GM06990 (cell line): Measurements from ENCODE around the gene ATG13.

ENCODE experiments used
- DNase-seq: peaks from one replicate; pipeline ENCODE4 v3.0.0-alpha.2; 2011; ENCODE audit not compliant: insufficient read length; ENCODE audit errors: extremely low read depth
- H3K27me3 ChIP-seq: replicated peaks from 2 replicates; pipeline ENCODE4 v1.6.0; 2011; ENCODE audit warnings: low read length; ENCODE audit not compliant: control insufficient read depth, insufficient read depth
- H3K36me3 ChIP-seq: 2 replicates; pipeline ENCODE4 v1.5.1; 2011; ENCODE audit warnings: low read length; ENCODE audit not compliant: control insufficient read depth, insufficient read depth
- H3K4me3 ChIP-seq: replicated peaks from 2 replicates; pipeline ENCODE4 v1.5.1; 2011; ENCODE audit warnings: low read depth, mild to moderate bottlenecking, control low read depth, low read length
- TF ChIP-seq, protein P1 (sequence below): IDR thresholded peaks from 2 replicates; pipeline ENCODE4 v1.5.1; 2011; ENCODE audit warnings: low read length, control low read depth, mild to moderate bottlenecking, inconsistent platforms; ENCODE audit not compliant: insufficient read depth, poor library complexity, severe bottlenecking

The ATG13 gene

DNA sequence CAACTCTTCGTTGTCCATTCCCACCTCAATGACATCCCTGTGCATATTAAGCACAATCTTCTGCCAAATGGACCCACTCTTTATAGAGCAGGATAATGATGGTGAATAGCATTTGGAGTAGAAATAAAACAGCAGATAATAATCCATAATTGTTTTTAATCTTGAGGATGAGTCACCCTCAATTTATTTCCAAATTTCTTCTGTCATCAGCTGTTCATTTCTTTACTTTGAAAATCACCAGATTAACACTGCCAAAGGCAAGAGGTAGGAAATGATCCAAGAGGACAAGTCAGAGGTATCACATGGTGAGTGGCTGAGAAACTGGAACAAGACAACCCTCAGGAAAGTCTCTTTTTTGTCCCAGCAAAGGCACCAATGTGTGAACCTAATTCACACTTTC, 16.2 kb upstream of the ATG13 start:
- H3K36me3 ChIP-seq, result peaks cover 2% of the 10 kb centered on the region; the same call in 1 of the 2 replicates
- no peaks in the 10 kb centered on the region for H3K27me3 ChIP-seq
- TF ChIP-seq, protein P1, sequence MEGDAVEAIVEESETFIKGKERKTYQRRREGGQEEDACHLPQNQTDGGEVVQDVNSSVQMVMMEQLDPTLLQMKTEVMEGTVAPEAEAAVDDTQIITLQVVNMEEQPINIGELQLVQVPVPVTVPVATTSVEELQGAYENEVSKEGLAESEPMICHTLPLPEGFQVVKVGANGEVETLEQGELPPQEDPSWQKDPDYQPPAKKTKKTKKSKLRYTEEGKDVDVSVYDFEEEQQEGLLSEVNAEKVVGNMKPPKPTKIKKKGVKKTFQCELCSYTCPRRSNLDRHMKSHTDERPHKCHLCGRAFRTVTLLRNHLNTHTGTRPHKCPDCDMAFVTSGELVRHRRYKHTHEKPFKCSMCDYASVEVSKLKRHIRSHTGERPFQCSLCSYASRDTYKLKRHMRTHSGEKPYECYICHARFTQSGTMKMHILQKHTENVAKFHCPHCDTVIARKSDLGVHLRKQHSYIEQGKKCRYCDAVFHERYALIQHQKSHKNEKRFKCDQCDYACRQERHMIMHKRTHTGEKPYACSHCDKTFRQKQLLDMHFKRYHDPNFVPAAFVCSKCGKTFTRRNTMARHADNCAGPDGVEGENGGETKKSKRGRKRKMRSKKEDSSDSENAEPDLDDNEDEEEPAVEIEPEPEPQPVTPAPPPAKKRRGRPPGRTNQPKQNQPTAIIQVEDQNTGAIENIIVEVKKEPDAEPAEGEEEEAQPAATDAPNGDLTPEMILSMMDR, result no peak
- no peak for DNase-seq
- no peak overlapping the region for H3K4me3 ChIP-seq

DNA sequence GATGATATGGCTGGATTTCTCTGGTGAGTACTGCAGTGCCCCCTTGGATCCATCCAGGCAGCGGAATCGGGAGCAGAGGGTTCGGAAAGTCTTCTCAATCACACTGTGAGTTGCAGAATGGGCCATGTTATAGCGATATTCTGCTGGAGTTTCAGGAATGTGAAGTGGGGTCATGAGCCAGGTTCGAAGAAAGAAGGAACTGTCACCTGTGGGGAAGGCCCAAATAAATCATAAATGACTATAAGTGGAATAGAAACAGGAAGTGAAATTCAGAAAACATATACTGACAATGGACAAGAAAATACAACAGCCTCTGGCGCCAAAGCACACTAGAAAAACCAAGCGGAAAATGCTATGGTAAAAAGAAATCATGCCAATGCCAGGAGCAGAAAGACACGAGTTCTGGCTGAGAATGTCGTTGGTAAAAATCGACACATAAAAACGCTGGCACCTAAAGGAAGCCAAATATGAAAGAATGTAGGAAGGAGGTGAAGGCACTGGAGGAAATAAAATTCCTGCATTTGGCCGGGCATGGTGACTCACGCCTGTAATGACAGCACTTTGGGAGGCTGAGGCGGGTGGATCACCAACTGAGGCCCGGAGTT, 13.5 kb upstream of the ATG13 start:
- no peak overlapping the region for H3K4me3 ChIP-seq
- DNase-seq, result no peak
- TF ChIP-seq, protein P1, result no peak
- H3K36me3 ChIP-seq, result peaks cover 2% of the 10 kb centered on the region; the same call in 1 of the 2 replicates
- no peaks in the 10 kb centered on the region for H3K27me3 ChIP-seq

DNA sequence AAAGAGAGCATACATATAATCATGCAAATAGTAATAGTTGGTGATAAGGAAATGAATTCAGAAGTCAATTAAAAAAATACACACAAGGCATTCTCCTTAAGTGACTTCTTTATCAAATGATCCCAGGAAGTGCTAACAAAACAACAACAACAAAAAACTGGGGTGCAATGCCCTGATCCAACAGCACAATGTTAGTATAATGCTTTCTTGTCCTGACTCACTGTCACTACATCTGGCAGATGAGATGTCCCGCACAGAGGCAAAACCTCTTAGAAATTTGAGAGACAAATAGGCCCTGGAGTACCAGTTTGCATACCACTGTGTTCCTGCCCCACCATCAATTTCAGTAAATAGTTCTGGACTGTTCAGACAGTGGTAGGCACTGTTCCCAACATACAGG, 12.6 kb upstream of the ATG13 start:
- TF ChIP-seq, protein P1, result no peak
- Histone ChIP-seq H3K4me3 (no peak overlapping the region), H3K36me3 (peaks cover 2% of the 10 kb centered on the region; the same call in 1 of the 2 replicates), H3K27me3 (no peaks in the 10 kb centered on the region)
- no peak for DNase-seq

DNA sequence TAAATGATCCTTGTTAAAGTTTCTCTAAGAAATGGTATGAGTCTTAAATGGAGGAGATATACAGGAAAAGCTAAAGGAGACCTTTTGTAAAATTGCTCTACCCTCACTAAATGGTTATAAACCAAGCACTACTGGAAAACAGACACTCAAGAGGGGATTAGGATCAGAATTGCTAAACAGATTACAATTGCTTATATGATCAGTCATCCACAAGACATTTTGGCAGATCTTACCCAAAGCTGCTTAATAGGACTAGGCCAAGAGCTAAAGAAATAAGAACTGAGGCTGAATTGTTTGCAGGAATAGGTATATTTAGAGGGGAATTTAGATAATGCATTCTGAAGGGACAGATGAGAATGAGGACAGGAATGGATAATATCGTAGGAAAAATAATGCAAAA, 9.8 kb upstream of the ATG13 start:
- no peak for DNase-seq

DNA sequence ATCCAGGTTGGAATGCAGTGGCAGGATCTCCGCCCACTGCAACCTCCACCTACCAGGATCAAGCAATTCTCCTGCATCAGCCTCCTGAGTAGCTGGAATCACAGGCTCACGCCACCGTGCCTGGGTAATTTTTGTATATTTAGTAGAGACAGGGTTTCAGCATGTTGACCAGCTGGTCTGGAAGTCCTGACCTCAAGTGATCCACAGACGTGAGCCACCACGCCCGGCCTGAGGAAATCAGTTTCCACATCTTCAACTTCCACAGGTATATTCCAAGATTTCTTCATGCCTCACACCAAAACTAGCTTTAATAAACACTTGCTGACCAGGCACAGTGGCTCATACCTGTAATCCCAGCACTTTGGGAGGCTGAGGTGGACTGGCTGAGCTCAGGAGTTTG, 8.0 kb upstream of the ATG13 start:
- TF ChIP-seq, protein P1, result no peak
- no peaks in the 10 kb centered on the region; the same call in 1 of the 2 replicates for H3K36me3 ChIP-seq
- no peak overlapping the region for H3K4me3 ChIP-seq
- DNase-seq, result no peak
- H3K27me3 ChIP-seq, result no peaks in the 10 kb centered on the region

More for the DNA sequence above, 9.8 kb upstream of the ATG13 start:
- H3K27me3 ChIP-seq, result no peaks in the 10 kb centered on the region
- H3K4me3 ChIP-seq, result no peak overlapping the region
- H3K36me3 ChIP-seq, result peaks cover 2% of the 10 kb centered on the region; the same call in 1 of the 2 replicates
- TF ChIP-seq, protein P1, result no peak
